HepG2 (cell line): ENCODE results near the gene TBC1D5. TPM values are rescaled to one million over a fixed set of nuclear protein-coding genes. Genes with fewer than 3 reads are reported as not detected.

Source experiments
- ATAC-seq: fragments of 200-7000 bp; cut with Tn5 transposase; 3 replicates; pipeline ENCODE4 v1.9.1; 2020; ENCODE audit warnings: mild to moderate bottlenecking, moderate library complexity
- BruUV-seq: library from RNA; stranded (reverse); fragments of 400-500 nt; replicated peaks from 2 replicates; lab custom pipeline; 2021; lab: Mats Ljungman, UMichigan
- CTCF ChIA-PET: fragments of 300-600 bp; formaldehyde crosslinking; extraction: SDS; loops from one replicate; lab custom pipeline; 2021; ENCODE audit warnings: low total read pairs, inconsistent platforms, low intra/inter-chr PET ratio; lab: Yijun Ruan, JAX
- POLR2A ChIA-PET: fragments of 350-600 bp; sonication (Branson Sonifier 250); formaldehyde crosslinking; loops from one replicate; lab custom pipeline; 2020; ENCODE audit warnings: antibody characterized with exemption, inconsistent platforms; lab: Yijun Ruan, JAX
- DNase-seq: peaks from one replicate; pipeline ENCODE4 v3.0.0-alpha.2; 2015; ENCODE audit warnings: low spot score
- FAIRE-seq: peaks from 3 replicates; lab custom pipeline; 2011; peaks lifted over from hg19 to GRCh38; lab: Jason Lieb, UNC
- H2AFZ ChIP-seq: one replicate; pipeline ENCODE4 v1.6.1; 2011; ENCODE audit warnings: low read length, inconsistent platforms
- H3K27ac ChIP-seq: fragments of 300-600 bp; 3 replicates; pipeline ENCODE4 v1.8.0; 2011; ENCODE audit warnings: mixed run types, mild to moderate bottlenecking, mixed read lengths, low read length, inconsistent platforms; ENCODE audit not compliant: insufficient read depth; ENCODE audit errors: extremely low read length
- H3K27me3 ChIP-seq, 2 experiments: fragments of 200-600 bp in 1 of 2; 2 replicates in 1 of 2; 3 replicates in 1 of 2; pipeline versions ENCODE4 v1.6.0 to v1.8.0; 2011; ENCODE audit warnings: low read length in 2 of 2, mild to moderate bottlenecking in 2 of 2, moderate library complexity in 2 of 2, inconsistent platforms in 1 of 2; ENCODE audit not compliant: insufficient read depth in 2 of 2, control insufficient read depth in 1 of 2
- H3K36me3 ChIP-seq, 2 experiments: fragments of 200-600 bp in 1 of 2; replicated peaks in 1 of 2; 2 replicates in 1 of 2; 3 replicates in 1 of 2; pipeline versions ENCODE4 v1.5.1 to v1.8.0; 2011; ENCODE audit warnings: low read length in 2 of 2, inconsistent platforms in 1 of 2; ENCODE audit not compliant: insufficient read depth in 2 of 2, control insufficient read depth in 1 of 2
- H3K4me1 ChIP-seq: 2 replicates; pipeline ENCODE4 v1.5.1; 2012; ENCODE audit warnings: low read length, inconsistent platforms; ENCODE audit not compliant: insufficient read depth
- H3K4me2 ChIP-seq: 2 replicates; pipeline ENCODE4 v1.6.0; 2011; ENCODE audit warnings: low read depth, low read length, inconsistent platforms
- H3K4me3 ChIP-seq, 3 experiments: fragments of 200-600 bp in 1 of 3; sonication (generic), shearing (Covaris generic) in 1 of 3; replicated peaks in 1 of 3; 2 replicates each; pipeline ENCODE4 v1.5.1; 2011 to 2016; ENCODE audit warnings: low read length in 3 of 3, inconsistent platforms in 2 of 3, low read depth in 2 of 3, mild to moderate bottlenecking in 2 of 3, control low read depth in 1 of 3, mixed read lengths in 1 of 3; ENCODE audit not compliant: insufficient read depth in 1 of 3
- H3K79me2 ChIP-seq: one replicate; pipeline ENCODE4 v1.6.1; 2011; ENCODE audit warnings: low read length, inconsistent platforms; ENCODE audit not compliant: insufficient read depth
- H3K9ac ChIP-seq: 2 replicates; pipeline ENCODE4 v1.6.0; 2011; ENCODE audit warnings: mild to moderate bottlenecking, low read depth, low read length, inconsistent platforms; ENCODE audit not compliant: insufficient read depth
- H3K9me3 ChIP-seq: 2 replicates; pipeline ENCODE4 v1.5.1; 2012; ENCODE audit warnings: mild to moderate bottlenecking, low read length
- H4K20me1 ChIP-seq: 2 replicates; pipeline ENCODE4 v1.6.0; 2011; ENCODE audit warnings: inconsistent platforms, mild to moderate bottlenecking, low read length, moderate library complexity; ENCODE audit not compliant: insufficient read depth
- CEBPG ChIP-seq: IDR thresholded peaks from 2 replicates; pipeline ENCODE4 v1.6.1; 2016
- HCFC1 ChIP-seq: fragments of 150-350 bp; IDR thresholded peaks from 2 replicates; pipeline ENCODE4 v1.6.1; 2014; ENCODE audit warnings: low read depth, low read length
- HNRNPUL1 ChIP-seq: fragments of 200-400 bp; formaldehyde crosslinking; IDR thresholded peaks from 2 replicates; pipeline ENCODE4 v1.6.1; 2017; ENCODE audit warnings: low read depth, mild to moderate bottlenecking, low read length, moderate library complexity
- KLF12 ChIP-seq: sonication (generic); formaldehyde crosslinking; IDR thresholded peaks from 2 replicates; pipeline ENCODE4 v1.4.0; 2020; ENCODE audit warnings: missing genetic modification reagents, borderline replicate concordance
- MTA3 ChIP-seq: sonication (generic); formaldehyde crosslinking; IDR thresholded peaks from 2 replicates; pipeline ENCODE4 v1.4.0; 2020; ENCODE audit warnings: missing genetic modification reagents
- MTF1 ChIP-seq: sonication (generic); formaldehyde crosslinking; IDR thresholded peaks from 2 replicates; pipeline ENCODE4 v1.5.0; 2020; ENCODE audit warnings: missing genetic modification reagents
- MXD4 ChIP-seq: IDR thresholded peaks from 2 replicates; pipeline ENCODE4 v1.6.1; 2016; ENCODE audit warnings: mild to moderate bottlenecking, missing biosample characterization, missing genetic modification reagents
- MZF1 ChIP-seq: sonication (generic); formaldehyde crosslinking; IDR thresholded peaks from 2 replicates; pipeline ENCODE4 v1.8.1; 2023; ENCODE audit warnings: mild to moderate bottlenecking, missing genetic modification reagents, borderline replicate concordance
- SNAI1 ChIP-seq: sonication (generic); formaldehyde crosslinking; IDR thresholded peaks from 2 replicates; pipeline ENCODE4 v1.5.0; 2020; ENCODE audit warnings: mild to moderate bottlenecking, missing genetic modification reagents, borderline replicate concordance
- SP4 ChIP-seq: sonication (generic); formaldehyde crosslinking; IDR thresholded peaks from 2 replicates; pipeline ENCODE4 v1.8.1; 2023; ENCODE audit warnings: mild to moderate bottlenecking, missing genetic modification reagents
- TOE1 ChIP-seq: sonication (generic); formaldehyde crosslinking; IDR thresholded peaks from 2 replicates; pipeline ENCODE4 v1.4.0; 2020; ENCODE audit warnings: mild to moderate bottlenecking, missing genetic modification reagents
- ZKSCAN1 ChIP-seq: fragments of 150-350 bp; IDR thresholded peaks from 2 replicates; pipeline ENCODE4 v1.6.1; 2014; ENCODE audit warnings: low read length
- ZNF879 ChIP-seq: sonication (generic); formaldehyde crosslinking; IDR thresholded peaks from 2 replicates; pipeline ENCODE4 v1.8.1; 2023; ENCODE audit warnings: missing genetic modification reagents
- WGBS: methylation state at CpG from one replicate; pipeline ENCODE4 v1.1.6; 2017; ENCODE audit warnings: low lambda C conversion rate; 5-methylcytosine and 5-hydroxymethylcytosine counted together
- in situ Hi-C: cut with HindIII; loops from 2 replicates; pipeline ENCODE4 v1.10.0; 2017; ENCODE audit warnings: low pct_unique_long_range_greater_than_20kb; ENCODE audit not compliant: extremely low pct_ligation_motif_present
- intact Hi-C: fragments of 100-400 bp; cut with micrococcal nuclease; formaldehyde crosslinking; loops from one replicate; pipeline ENCODE4 v1.10.0; 2022; ENCODE audit not compliant: unreplicated experiment
- polyA plus RNA-seq, 8 experiments: library from polyadenylated mRNA; depleted of rRNA in 3 of 8; stranded (reverse) in 7 of 8; unstranded in 1 of 8; fragments of >200 nt; fragmentation: Illumina TruSeq in 4 of 8; extraction: Trizol in 4 of 8; gene quantifications; 2 replicates each; pipeline versions ENCODE4 v1.2.1 to v1.2.3, GENCODE V29; 2011 to 2016; ENCODE audit warnings: low read depth in 4 of 8, missing spikeins in 1 of 8, mixed read lengths in 1 of 8; ENCODE audit not compliant: insufficient read depth in 1 of 8
- total RNA-seq, 5 experiments: library from RNA; depleted of rRNA; stranded (reverse); fragments of >200 nt; fragmentation: Illumina TruSeq; extraction: Trizol; gene quantifications; 2 replicates each; pipeline ENCODE4 v1.2.3, GENCODE V29; 2016; ENCODE audit warnings: low read depth in 1 of 5
- TF ChIP-seq, protein P1 (sequence below): sonication (generic); formaldehyde crosslinking; IDR thresholded peaks from 2 replicates; pipeline ENCODE4 v1.8.0; 2022; ENCODE audit warnings: mild to moderate bottlenecking, missing genetic modification reagents
- TF ChIP-seq, protein P2 (sequence below): sonication (generic); formaldehyde crosslinking; IDR thresholded peaks from 2 replicates; pipeline ENCODE4 v1.4.0; 2020; ENCODE audit warnings: missing genetic modification reagents
- TF ChIP-seq, protein P3 (sequence below): sonication (generic); formaldehyde crosslinking; IDR thresholded peaks from 2 replicates; pipeline ENCODE4 v1.5.1; 2020; ENCODE audit warnings: missing genetic modification reagents, mild to moderate bottlenecking, borderline replicate concordance

The TBC1D5 gene
- total and polyA plus RNA-seq, 2 of the 13 experiments (the other 11 are each of a cell fraction or from before 2014, with no cell fraction given) = 19.2 to 33.3 TPM

DNA sequence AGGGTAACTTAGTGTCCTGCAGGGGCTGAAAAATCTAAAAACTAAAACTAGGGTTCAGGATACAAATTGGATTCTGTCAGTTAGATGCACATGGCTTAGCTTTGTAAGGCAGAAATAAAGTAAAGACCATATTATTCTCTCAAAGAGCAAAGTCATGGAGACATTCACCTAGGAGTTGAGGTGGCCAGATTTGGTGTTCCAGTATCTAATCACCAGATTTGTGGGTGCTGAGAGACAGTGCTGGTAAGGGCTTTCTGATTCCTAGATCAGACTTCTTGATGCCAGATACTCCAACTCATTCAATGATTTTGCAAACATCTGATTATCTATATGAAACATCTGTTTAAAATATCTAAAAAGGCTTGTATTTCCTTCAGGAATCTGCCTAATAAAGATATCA, 28.3 kb upstream of the TBC1D5 start (continued):
- TF ChIP-seq, protein P1, sequence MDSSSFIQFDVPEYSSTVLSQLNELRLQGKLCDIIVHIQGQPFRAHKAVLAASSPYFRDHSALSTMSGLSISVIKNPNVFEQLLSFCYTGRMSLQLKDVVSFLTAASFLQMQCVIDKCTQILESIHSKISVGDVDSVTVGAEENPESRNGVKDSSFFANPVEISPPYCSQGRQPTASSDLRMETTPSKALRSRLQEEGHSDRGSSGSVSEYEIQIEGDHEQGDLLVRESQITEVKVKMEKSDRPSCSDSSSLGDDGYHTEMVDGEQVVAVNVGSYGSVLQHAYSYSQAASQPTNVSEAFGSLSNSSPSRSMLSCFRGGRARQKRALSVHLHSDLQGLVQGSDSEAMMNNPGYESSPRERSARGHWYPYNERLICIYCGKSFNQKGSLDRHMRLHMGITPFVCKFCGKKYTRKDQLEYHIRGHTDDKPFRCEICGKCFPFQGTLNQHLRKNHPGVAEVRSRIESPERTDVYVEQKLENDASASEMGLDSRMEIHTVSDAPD (CRISPR knock-in tag) = no peak
- TF ChIP-seq TOE1 (CRISPR knock-in tag) (no peak), ZNF879 (CRISPR knock-in tag) (no peak), KLF12 (CRISPR knock-in tag) (no peak), CEBPG (CRISPR knock-in tag) (no peak), MTF1 (CRISPR knock-in tag) (no peak), MXD4 (CRISPR knock-in tag) (no peak), MZF1 (CRISPR knock-in tag) (no peak)
- TF ChIP-seq, protein P2, sequence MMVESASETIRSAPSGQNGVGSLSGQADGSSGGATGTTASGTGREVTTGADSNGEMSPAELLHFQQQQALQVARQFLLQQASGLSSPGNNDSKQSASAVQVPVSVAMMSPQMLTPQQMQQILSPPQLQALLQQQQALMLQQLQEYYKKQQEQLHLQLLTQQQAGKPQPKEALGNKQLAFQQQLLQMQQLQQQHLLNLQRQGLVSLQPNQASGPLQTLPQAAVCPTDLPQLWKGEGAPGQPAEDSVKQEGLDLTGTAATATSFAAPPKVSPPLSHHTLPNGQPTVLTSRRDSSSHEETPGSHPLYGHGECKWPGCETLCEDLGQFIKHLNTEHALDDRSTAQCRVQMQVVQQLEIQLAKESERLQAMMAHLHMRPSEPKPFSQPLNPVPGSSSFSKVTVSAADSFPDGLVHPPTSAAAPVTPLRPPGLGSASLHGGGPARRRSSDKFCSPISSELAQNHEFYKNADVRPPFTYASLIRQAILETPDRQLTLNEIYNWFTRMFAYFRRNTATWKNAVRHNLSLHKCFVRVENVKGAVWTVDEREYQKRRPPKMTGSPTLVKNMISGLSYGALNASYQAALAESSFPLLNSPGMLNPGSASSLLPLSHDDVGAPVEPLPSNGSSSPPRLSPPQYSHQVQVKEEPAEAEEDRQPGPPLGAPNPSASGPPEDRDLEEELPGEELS (CRISPR knock-in tag) = no peak

DNA sequence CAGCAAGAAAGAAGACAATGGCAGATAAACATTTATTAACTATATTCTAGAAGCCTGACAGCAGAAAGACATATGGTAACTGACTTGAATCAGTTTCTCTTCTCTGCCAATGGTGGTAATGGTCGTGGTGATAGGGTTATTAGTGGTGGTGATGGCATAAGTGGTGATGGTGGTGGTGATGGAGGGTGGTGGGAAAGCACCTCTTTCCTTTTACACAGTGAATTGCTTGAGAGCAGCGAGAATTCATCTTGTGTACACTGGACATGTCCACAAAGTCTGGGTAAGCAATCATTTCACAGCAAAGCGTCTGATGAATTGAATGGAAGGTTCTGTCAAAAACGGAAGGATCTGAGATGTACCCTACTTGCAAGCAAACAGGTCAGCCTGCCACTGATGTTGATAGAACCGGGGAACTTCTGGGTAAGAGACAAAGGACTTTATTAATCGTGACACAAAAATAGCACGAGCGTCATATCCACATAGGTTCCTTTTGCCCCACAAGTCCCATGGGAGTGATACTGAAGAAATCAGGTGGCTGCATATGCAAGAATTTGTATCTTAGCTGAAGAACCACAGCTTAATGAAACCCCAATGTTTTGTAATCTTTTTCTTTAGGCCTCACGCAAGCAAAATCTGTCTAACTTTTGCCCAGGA, 23.5 kb upstream of the TBC1D5 start:
- H3K4me1 ChIP-seq = 0 out of 2 replicates have a peak, but pooled peaks cover under 1% of the 10 kb centered on the region
- H3K27me3 ChIP-seq = no peaks in the 10 kb centered on the region
- H4K20me1 ChIP-seq = no peaks in the 10 kb centered on the region
- no peak overlapping the region for H2AFZ ChIP-seq
- TF ChIP-seq SNAI1 (CRISPR knock-in tag) (no peak), HNRNPUL1 (no peak), ZKSCAN1 (no peak), SP4 (CRISPR knock-in tag) (no peak), HCFC1 (no peak), MTA3 (CRISPR knock-in tag) (no peak)
- TF ChIP-seq, protein P3, sequence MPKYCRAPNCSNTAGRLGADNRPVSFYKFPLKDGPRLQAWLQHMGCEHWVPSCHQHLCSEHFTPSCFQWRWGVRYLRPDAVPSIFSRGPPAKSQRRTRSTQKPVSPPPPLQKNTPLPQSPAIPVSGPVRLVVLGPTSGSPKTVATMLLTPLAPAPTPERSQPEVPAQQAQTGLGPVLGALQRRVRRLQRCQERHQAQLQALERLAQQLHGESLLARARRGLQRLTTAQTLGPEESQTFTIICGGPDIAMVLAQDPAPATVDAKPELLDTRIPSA = no peak
- in situ Hi-C loops (no loop called here), intact Hi-C loops (no loop called here)
- ChIA-PET POLR2A (no interaction called here), CTCF (no interaction called here)
- 35% methylated on average over 9 of the region's 9 CpGs for WGBS
- DNase-seq (no peak), ATAC-seq (no peak), FAIRE-seq (no peak)
- H3K4me2 ChIP-seq = no peak overlapping the region
- no peaks in the 10 kb centered on the region for H3K9me3 ChIP-seq
- no peak overlapping the region for H3K4me3 ChIP-seq
- no peak overlapping the region for H3K27ac ChIP-seq
- BruUV-seq = no TSS peak
- H3K36me3 ChIP-seq = no peaks in the 10 kb centered on the region
- no peaks in the 10 kb centered on the region for H3K79me2 ChIP-seq
- H3K9ac ChIP-seq = no peak overlapping the region
